OCI-LY7 (cell line): Measurements from ENCODE around the gene AGBL1. TPM values are rescaled to one million over a fixed set of nuclear protein-coding genes. Genes with fewer than 3 reads are reported as not detected.

Experiments used
- BruUV-seq: library from RNA; stranded (reverse); fragments of 400-500 nt; replicated peaks from 2 replicates; lab custom pipeline; 2021; lab: Mats Ljungman, UMichigan
- CTCF ChIA-PET: fragments of 300-600 bp; sonication (Branson Sonifier 250); formaldehyde crosslinking; loops from one replicate; lab custom pipeline; 2022; ENCODE audit warnings: antibody characterized with exemption; ENCODE audit not compliant: unreplicated experiment; lab: Charles Lee
- POLR2A ChIA-PET: fragments of 300-600 bp; sonication (Branson Sonifier 250); formaldehyde crosslinking; loops from one replicate; lab custom pipeline; 2022; ENCODE audit warnings: antibody characterized with exemption; lab: Charles Lee
- DNase-seq: peaks from one replicate; pipeline ENCODE4 v3.0.0-alpha.2; 2015; ENCODE audit warnings: low spot score
- H2AFZ ChIP-seq: fragments of 200-600 bp; sonication (generic), shearing (Covaris generic); 2 replicates; pipeline ENCODE4 v1.6.1; 2014; ENCODE audit warnings: mild to moderate bottlenecking, antibody characterized with exemption, low read length, moderate library complexity
- H3K27ac ChIP-seq: fragments of 200-600 bp; sonication (generic); 2 replicates; pipeline ENCODE4 v1.5.1; 2014; ENCODE audit warnings: mixed run types, low read depth, mild to moderate bottlenecking, moderate library complexity, low read length, inconsistent platforms; ENCODE audit not compliant: poor library complexity, severe bottlenecking
- H3K36me3 ChIP-seq: fragments of 200-600 bp; sonication (generic); 2 replicates; pipeline ENCODE4 v1.6.1; 2014; ENCODE audit warnings: mild to moderate bottlenecking, antibody characterized with exemption, low read length, moderate library complexity, mixed read lengths; ENCODE audit not compliant: insufficient read depth
- H3K4me1 ChIP-seq: fragments of 200-600 bp; sonication (generic); 2 replicates; pipeline ENCODE4 v1.5.1; 2014; ENCODE audit warnings: mild to moderate bottlenecking, low read length; ENCODE audit not compliant: insufficient read depth, poor library complexity, severe bottlenecking
- H3K4me2 ChIP-seq: fragments of 200-600 bp; sonication (generic); 2 replicates; pipeline ENCODE4 v1.6.1; 2014; ENCODE audit warnings: mild to moderate bottlenecking, low read length
- H3K4me3 ChIP-seq: fragments of 200-600 bp; sonication (generic); 2 replicates; pipeline ENCODE4 v1.5.1; 2014; ENCODE audit warnings: mild to moderate bottlenecking, low read depth, low read length; ENCODE audit not compliant: poor library complexity, severe bottlenecking
- H3K79me2 ChIP-seq: fragments of 200-600 bp; sonication (generic); 2 replicates; pipeline ENCODE4 v1.6.1; 2016; ENCODE audit warnings: low read depth, mild to moderate bottlenecking, low read length, moderate library complexity, mixed read lengths; ENCODE audit not compliant: insufficient read depth
- H3K9me2 ChIP-seq: fragments of 200-600 bp; sonication (generic); 2 replicates; pipeline ENCODE4 v1.6.1; 2016; ENCODE audit warnings: mild to moderate bottlenecking, low read length, mixed read lengths; ENCODE audit not compliant: insufficient read depth
- H3K9me3 ChIP-seq: fragments of 200-600 bp; sonication (generic); 2 replicates; pipeline ENCODE4 v1.6.1; 2014; ENCODE audit warnings: mild to moderate bottlenecking, mixed run types, low read length, mixed read lengths
- H4K20me1 ChIP-seq: fragments of 200-600 bp; sonication (generic); 2 replicates; pipeline ENCODE4 v1.6.1; 2014; ENCODE audit warnings: mild to moderate bottlenecking, antibody characterized with exemption, low read length, moderate library complexity, mixed read lengths; ENCODE audit not compliant: insufficient read depth
- EZH2phosphoT487 ChIP-seq: fragments of 200-600 bp; sonication (generic); IDR thresholded peaks from 2 replicates; pipeline ENCODE4 v1.6.1; 2018; ENCODE audit warnings: low read depth, borderline replicate concordance, mild to moderate bottlenecking, mixed run types, antibody characterized with exemption, low read length, moderate library complexity, mixed read lengths
- intact Hi-C: fragments of 100-400 bp; cut with micrococcal nuclease; formaldehyde crosslinking; loops from one replicate; pipeline ENCODE4 v1.10.0; 2022; ENCODE audit not compliant: unreplicated experiment
- total RNA-seq, 2 experiments: library from RNA; depleted of rRNA in 1 of 2; stranded (reverse); fragments of >200 nt in 1 of 2; shearing (Covaris generic) in 1 of 2; gene quantifications; 2 replicates each; pipeline ENCODE4 v1.2.3, GENCODE V29; 2014 to 2022
- TF ChIP-seq, protein P1 (sequence below): fragments of 200-600 bp; sonication (generic); conservative IDR thresholded peaks from 2 replicates; pipeline ENCODE4 v1.5.1; 2014; ENCODE audit warnings: mild to moderate bottlenecking, antibody characterized with exemption, low read length, moderate library complexity, mixed read lengths

AGBL1 gene
- total RNA-seq, 2 experiments from 2014 or later, result not detected

DNA sequence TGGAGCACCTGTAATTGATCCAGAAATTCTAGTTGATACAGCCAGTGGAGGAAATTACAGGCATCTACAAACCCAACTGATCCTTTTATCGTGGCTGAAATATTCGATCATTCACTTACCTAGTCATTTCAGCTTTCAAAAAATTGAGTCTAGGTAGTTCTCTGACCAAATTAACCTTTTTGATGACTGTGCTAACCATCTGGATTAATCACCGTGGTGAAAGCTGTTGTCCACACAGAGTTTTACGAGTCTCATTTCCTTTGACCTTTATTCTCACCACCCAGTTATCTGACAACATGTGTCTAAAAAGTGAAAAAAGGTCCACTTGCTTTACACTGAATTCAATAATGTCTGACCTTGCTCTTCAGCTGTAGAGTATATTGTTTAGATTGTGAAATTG is 354.3 kb downstream of the AGBL1 start:
- Histone ChIP-seq H3K9me2 (no peaks in the 10 kb centered on the region), H4K20me1 (no peaks in the 10 kb centered on the region), H3K4me2 (no peak overlapping the region), H3K4me3 (no peak overlapping the region), H3K79me2 (no peaks in the 10 kb centered on the region), H3K4me1 (no peaks in the 10 kb centered on the region), H3K27ac (no peak overlapping the region), H3K9me3 (no peaks in the 10 kb centered on the region), H2AFZ (no peak overlapping the region), H3K36me3 (no peaks in the 10 kb centered on the region)
- intact Hi-C loops, result no loop called here
- POLR2A ChIA-PET, result no interaction called here
- CTCF ChIA-PET, result no interaction called here
- no TSS peak for BruUV-seq
- no peak for DNase-seq
- TF ChIP-seq, protein P1, sequence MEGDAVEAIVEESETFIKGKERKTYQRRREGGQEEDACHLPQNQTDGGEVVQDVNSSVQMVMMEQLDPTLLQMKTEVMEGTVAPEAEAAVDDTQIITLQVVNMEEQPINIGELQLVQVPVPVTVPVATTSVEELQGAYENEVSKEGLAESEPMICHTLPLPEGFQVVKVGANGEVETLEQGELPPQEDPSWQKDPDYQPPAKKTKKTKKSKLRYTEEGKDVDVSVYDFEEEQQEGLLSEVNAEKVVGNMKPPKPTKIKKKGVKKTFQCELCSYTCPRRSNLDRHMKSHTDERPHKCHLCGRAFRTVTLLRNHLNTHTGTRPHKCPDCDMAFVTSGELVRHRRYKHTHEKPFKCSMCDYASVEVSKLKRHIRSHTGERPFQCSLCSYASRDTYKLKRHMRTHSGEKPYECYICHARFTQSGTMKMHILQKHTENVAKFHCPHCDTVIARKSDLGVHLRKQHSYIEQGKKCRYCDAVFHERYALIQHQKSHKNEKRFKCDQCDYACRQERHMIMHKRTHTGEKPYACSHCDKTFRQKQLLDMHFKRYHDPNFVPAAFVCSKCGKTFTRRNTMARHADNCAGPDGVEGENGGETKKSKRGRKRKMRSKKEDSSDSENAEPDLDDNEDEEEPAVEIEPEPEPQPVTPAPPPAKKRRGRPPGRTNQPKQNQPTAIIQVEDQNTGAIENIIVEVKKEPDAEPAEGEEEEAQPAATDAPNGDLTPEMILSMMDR, result no peak
- no peak for TF ChIP-seq EZH2phosphoT487

DNA sequence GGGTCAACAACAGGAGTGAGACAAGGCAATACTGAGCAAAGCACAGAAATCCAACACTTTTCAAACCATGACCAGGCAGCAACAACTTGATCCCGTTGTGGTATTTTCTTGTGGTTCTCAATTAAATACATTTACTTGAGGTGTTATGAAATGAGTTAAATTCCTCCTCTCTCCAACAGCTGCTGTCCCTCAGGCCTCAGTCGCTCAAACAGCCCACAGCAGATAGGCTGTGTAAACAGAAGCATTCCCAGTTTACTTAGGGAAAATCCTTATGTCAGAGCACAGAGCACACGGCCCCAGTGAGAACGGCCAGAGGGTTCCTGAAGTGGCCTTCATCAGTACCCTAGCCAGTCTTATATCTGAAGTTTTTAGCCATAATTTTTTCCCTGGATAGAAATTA is 359.9 kb downstream of the AGBL1 start:
- Histone ChIP-seq H2AFZ (no peak overlapping the region), H3K9me3 (no peaks in the 10 kb centered on the region), H3K79me2 (no peaks in the 10 kb centered on the region), H3K9me2 (no peaks in the 10 kb centered on the region), H3K4me2 (no peak overlapping the region), H3K4me3 (no peak overlapping the region), H3K36me3 (no peaks in the 10 kb centered on the region), H3K27ac (no peak overlapping the region), H4K20me1 (no peaks in the 10 kb centered on the region), H3K4me1 (no peaks in the 10 kb centered on the region)
- intact Hi-C loops, result loop anchor here (10.0 kb wide), 1 partner anchor 55 kb away; no protein-coding TSS in a partner anchor
- no TSS peak for BruUV-seq
- ChIA-PET POLR2A (no interaction called here), CTCF (no interaction called here)
- DNase-seq, result no peak
- TF ChIP-seq, protein P1, result no peak
- TF ChIP-seq EZH2phosphoT487, result no peak

DNA sequence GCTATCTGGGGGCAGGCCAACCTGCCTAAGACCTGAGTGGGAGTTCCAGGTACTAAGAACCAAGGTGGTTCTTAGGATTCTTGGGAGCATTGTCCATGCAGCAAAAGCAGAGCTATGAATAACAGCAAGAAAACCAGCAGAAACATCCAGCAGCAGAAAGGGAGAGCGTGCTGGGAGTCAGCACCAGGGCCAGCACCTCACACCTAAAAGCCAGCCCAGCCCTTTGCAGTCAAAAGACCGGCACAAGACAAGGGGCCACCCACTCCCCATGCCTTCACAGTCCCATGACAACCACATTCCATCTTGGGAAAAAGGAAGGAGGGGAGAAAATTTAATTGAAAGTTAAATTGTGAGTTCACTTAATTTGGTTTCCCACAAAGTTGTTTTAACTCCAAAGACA is 364.9 kb downstream of the AGBL1 start:
- no peaks in the 10 kb centered on the region for H3K9me3 ChIP-seq
- no peaks in the 10 kb centered on the region for H3K9me2 ChIP-seq
- no peak overlapping the region for H3K27ac ChIP-seq
- H3K4me3 ChIP-seq, result no peak overlapping the region
- POLR2A ChIA-PET, result no interaction called here
- BruUV-seq, result no TSS peak
- TF ChIP-seq EZH2phosphoT487, result no peak
- TF ChIP-seq, protein P1, result no peak
- no peak for DNase-seq
- no peak overlapping the region for H3K4me2 ChIP-seq
- intact Hi-C loops, result loop anchor here (10.0 kb wide), 1 partner anchor 60 kb away; no protein-coding TSS in a partner anchor
- CTCF ChIA-PET, result no interaction called here
- H3K79me2 ChIP-seq, result no peaks in the 10 kb centered on the region
- no peaks in the 10 kb centered on the region for H3K4me1 ChIP-seq
- no peaks in the 10 kb centered on the region for H4K20me1 ChIP-seq
- H3K36me3 ChIP-seq, result no peaks in the 10 kb centered on the region
- no peak overlapping the region for H2AFZ ChIP-seq
